ENCODE measurements around the gene TGFBRAP1.

DNA sequence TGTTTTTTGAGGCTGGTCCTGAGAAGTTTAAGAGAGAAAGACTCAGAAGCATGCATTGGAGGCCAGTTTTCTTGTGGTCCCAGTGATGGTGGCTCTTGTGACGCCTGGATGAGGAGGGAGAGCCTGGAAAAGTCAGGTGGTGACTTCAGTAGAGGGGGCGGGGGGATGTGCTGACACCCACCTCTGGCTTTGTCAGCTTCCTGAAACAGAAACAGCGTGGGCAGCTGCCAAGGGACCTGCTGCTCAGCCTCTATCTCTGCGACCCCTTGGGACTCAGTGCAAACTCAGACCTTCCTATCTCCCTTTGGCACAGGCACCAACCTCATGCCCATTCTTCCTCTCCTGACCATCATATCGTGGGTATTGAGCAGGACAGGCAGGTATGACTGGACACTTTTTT, 6.4 kb downstream of the TGFBRAP1 start:
- TF ChIP-seq, protein P1, sequence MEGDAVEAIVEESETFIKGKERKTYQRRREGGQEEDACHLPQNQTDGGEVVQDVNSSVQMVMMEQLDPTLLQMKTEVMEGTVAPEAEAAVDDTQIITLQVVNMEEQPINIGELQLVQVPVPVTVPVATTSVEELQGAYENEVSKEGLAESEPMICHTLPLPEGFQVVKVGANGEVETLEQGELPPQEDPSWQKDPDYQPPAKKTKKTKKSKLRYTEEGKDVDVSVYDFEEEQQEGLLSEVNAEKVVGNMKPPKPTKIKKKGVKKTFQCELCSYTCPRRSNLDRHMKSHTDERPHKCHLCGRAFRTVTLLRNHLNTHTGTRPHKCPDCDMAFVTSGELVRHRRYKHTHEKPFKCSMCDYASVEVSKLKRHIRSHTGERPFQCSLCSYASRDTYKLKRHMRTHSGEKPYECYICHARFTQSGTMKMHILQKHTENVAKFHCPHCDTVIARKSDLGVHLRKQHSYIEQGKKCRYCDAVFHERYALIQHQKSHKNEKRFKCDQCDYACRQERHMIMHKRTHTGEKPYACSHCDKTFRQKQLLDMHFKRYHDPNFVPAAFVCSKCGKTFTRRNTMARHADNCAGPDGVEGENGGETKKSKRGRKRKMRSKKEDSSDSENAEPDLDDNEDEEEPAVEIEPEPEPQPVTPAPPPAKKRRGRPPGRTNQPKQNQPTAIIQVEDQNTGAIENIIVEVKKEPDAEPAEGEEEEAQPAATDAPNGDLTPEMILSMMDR (IDR thresholded peaks at IDR 0.05) = no peak
- TF ChIP-seq POLR2A (IDR thresholded peaks at IDR 0.05) = no peak

Data from transverse colon (tissue), 3 donors.